ENCODE measurements around the gene SLC35F3. TPM values are rescaled to one million over a fixed set of nuclear protein-coding genes. Genes with fewer than 3 reads are reported as not detected.

The SLC35F3 gene
- polyA plus RNA-seq, 1 of the 3 experiments (the other 2 are of a cell fraction): 0.87 TPM

DNA sequence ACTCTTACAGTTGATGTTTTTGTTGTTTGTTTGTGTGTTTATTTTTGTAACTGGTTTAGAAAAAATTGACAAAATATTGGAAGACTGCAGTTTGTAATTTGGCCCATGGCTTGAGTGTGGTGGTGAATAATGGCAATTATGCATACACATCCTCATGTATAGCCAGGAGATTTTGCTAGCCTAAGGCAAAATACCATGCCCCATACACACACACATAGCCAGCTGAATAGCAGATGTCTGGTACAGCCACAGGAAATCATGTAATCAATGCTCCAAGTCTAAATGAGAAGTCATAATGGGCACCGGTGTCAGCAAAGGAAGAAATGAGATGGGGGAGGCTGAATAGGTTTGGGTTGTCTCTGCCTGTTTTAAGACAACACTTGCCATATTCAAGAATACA is 333.6 kb downstream of the SLC35F3 start:
- H3K4me1 ChIP-seq (ENCODE audit: control insufficient read depth in 1 of 2, insufficient read depth in 2 of 2, low read depth in 1 of 2, low read length in 1 of 2): peaks cover 0 to 15% of the 10 kb centered on the region in 2 experiments; a peak in 1 of 4 replicates
- no peaks in the 10 kb centered on the region for H3K9me3 ChIP-seq
- H3K27ac ChIP-seq (ENCODE audit: low read depth in 2 of 2, low read length in 1 of 2): no peak overlapping the region
- 37% methylated on average over 1 of the region's 1 CpG for WGBS (ENCODE audit: low lambda C conversion rate)
- no peaks in the 10 kb centered on the region for H3K36me3 ChIP-seq (replicated peaks in 1 of 2; ENCODE audit: control insufficient read depth in 1 of 2, insufficient read depth in 2 of 2, low read length in 1 of 2)
- no peak for TF ChIP-seq JUND (IDR thresholded peaks at IDR 0.05)
- H3K4me2 ChIP-seq: no peak overlapping the region
- no peaks in the 10 kb centered on the region for H3K9me2 ChIP-seq
- no peaks in the 10 kb centered on the region for H4K20me1 ChIP-seq (ENCODE audit: insufficient read depth)
- POLR2A ChIA-PET: no interaction called here
- no peaks in the 10 kb centered on the region for H3K79me2 ChIP-seq (ENCODE audit: insufficient read depth)
- H3K4me3 ChIP-seq (ENCODE audit: low read depth in 2 of 2, low read length in 1 of 2): no peak overlapping the region
- no peak overlapping the region for H3K9ac ChIP-seq
- no peaks in the 10 kb centered on the region for H3F3A ChIP-seq (replicated peaks; ENCODE audit: insufficient read depth)
- H2AFZ ChIP-seq (ENCODE audit: low read depth): no peak overlapping the region
- no peak for DNase-seq
- no peaks in the 10 kb centered on the region for H3K27me3 ChIP-seq (ENCODE audit: insufficient read depth)
- CTCF ChIA-PET: interaction anchor here (1.5 kb wide), 1 partner anchor 78 kb away, joined by 4 read pairs; no protein-coding TSS in a partner anchor

GRCh38 chr1:234239515-234239914 is 335.0 kb downstream of the SLC35F3 start:
- no peaks in the 10 kb centered on the region for H3K27me3 ChIP-seq (ENCODE audit: insufficient read depth)
- no peaks in the 10 kb centered on the region for H3K9me2 ChIP-seq
- 70% methylated on average over 2 of the region's 2 CpGs for WGBS (ENCODE audit: low lambda C conversion rate)
- no peak overlapping the region for H2AFZ ChIP-seq (ENCODE audit: low read depth)
- TF ChIP-seq IRF3 (IDR thresholded peaks at IDR 0.05; ENCODE audit: low read depth, low read length): no peak
- no peak for TF ChIP-seq MAX (IDR thresholded peaks at IDR 0.05; ENCODE audit: low read depth)
- no peak for TF ChIP-seq GATA2 (CRISPR knock-in tag; IDR thresholded peaks at IDR 0.05)
- TF ChIP-seq FOXM1 (IDR thresholded peaks at IDR 0.05; ENCODE audit: low read depth): no peak
- TF ChIP-seq MEF2A (IDR thresholded peaks at IDR 0.05; ENCODE audit: borderline replicate concordance, low read depth): no peak
- TF ChIP-seq JUND (IDR thresholded peaks at IDR 0.05): no peak
- no peak for TF ChIP-seq SMC3 (IDR thresholded peaks at IDR 0.05; ENCODE audit: low read depth, low read length)
- TF ChIP-seq, protein P1, sequence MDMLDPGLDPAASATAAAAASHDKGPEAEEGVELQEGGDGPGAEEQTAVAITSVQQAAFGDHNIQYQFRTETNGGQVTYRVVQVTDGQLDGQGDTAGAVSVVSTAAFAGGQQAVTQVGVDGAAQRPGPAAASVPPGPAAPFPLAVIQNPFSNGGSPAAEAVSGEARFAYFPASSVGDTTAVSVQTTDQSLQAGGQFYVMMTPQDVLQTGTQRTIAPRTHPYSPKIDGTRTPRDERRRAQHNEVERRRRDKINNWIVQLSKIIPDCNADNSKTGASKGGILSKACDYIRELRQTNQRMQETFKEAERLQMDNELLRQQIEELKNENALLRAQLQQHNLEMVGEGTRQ (IDR thresholded peaks at IDR 0.05; ENCODE audit: borderline replicate concordance, low read depth, low read length): no peak
- no peak for TF ChIP-seq USF1 (IDR thresholded peaks at IDR 0.05; ENCODE audit: borderline replicate concordance, low read depth)
- TF ChIP-seq, protein P2, sequence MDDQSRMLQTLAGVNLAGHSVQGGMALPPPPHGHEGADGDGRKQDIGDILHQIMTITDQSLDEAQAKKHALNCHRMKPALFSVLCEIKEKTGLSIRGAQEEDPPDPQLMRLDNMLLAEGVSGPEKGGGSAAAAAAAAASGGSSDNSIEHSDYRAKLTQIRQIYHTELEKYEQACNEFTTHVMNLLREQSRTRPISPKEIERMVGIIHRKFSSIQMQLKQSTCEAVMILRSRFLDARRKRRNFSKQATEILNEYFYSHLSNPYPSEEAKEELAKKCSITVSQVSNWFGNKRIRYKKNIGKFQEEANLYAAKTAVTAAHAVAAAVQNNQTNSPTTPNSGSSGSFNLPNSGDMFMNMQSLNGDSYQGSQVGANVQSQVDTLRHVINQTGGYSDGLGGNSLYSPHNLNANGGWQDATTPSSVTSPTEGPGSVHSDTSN (IDR thresholded peaks at IDR 0.05): no peak
- no peak for TF ChIP-seq SIN3A (IDR thresholded peaks at IDR 0.05; ENCODE audit: borderline replicate concordance, low read depth, low read length)
- TF ChIP-seq RAD21 (IDR thresholded peaks at IDR 0.05; ENCODE audit: low read length): no peak
- no peak for TF ChIP-seq RCOR1 (IDR thresholded peaks at IDR 0.05; ENCODE audit: low read length)
- no peak for TF ChIP-seq CTCF (IDR thresholded peaks at IDR 0.05)
- no peak for TF ChIP-seq ELF1 (IDR thresholded peaks at IDR 0.05)
- TF ChIP-seq FOXJ3 (CRISPR knock-in tag; IDR thresholded peaks at IDR 0.05): no peak
- no peak for TF ChIP-seq POLR2AphosphoS5 (IDR thresholded peaks at IDR 0.05; ENCODE audit: low read depth, low read length)
- no peak for TF ChIP-seq NRF1 (IDR thresholded peaks at IDR 0.05; ENCODE audit: low read depth, low read length)
- TF ChIP-seq NFIC (IDR thresholded peaks at IDR 0.05; ENCODE audit: borderline replicate concordance): no peak
- no peak for TF ChIP-seq RXRA (IDR thresholded peaks at IDR 0.05; ENCODE audit: borderline replicate concordance, low read depth)
- H3K9me3 ChIP-seq: no peaks in the 10 kb centered on the region
- ChIA-PET CTCF (interaction anchor here (1.1 to 1.5 kb wide), 2 partner anchors 27 to 77 kb away, joined by 3 to 4 read pairs; no protein-coding TSS in a partner anchor), POLR2A (no interaction called here)
- DNase-seq: no peak
- H3K4me3 ChIP-seq (ENCODE audit: low read depth in 2 of 2, low read length in 1 of 2): no peak overlapping the region
- peaks cover 0 to 15% of the 10 kb centered on the region in 2 experiments; a peak in 1 of 4 replicates for H3K4me1 ChIP-seq (ENCODE audit: control insufficient read depth in 1 of 2, insufficient read depth in 2 of 2, low read depth in 1 of 2, low read length in 1 of 2)
- no peak overlapping the region for H3K27ac ChIP-seq (ENCODE audit: low read depth in 2 of 2, low read length in 1 of 2)
- no peaks in the 10 kb centered on the region for H3K36me3 ChIP-seq (replicated peaks in 1 of 2; ENCODE audit: control insufficient read depth in 1 of 2, insufficient read depth in 2 of 2, low read length in 1 of 2)
- H3K4me2 ChIP-seq: no peak overlapping the region
- no peaks in the 10 kb centered on the region for H3K79me2 ChIP-seq (ENCODE audit: insufficient read depth)
- no peaks in the 10 kb centered on the region for H4K20me1 ChIP-seq (ENCODE audit: insufficient read depth)
- H3F3A ChIP-seq (replicated peaks; ENCODE audit: insufficient read depth): no peaks in the 10 kb centered on the region
- no peak overlapping the region for H3K9ac ChIP-seq

Data from SK-N-SH (cell line).